HepG2 (cell line): ENCODE data around the gene CALU. TPM values are rescaled to one million over a fixed set of nuclear protein-coding genes. Genes with fewer than 3 reads are reported as not detected.

Experiments
- ATAC-seq: fragments of 200-7000 bp; cut with Tn5 transposase; 3 replicates; pipeline ENCODE4 v1.9.1; 2020; ENCODE audit warnings: mild to moderate bottlenecking, moderate library complexity
- BruUV-seq: library from RNA; stranded (reverse); fragments of 400-500 nt; replicated peaks from 2 replicates; lab custom pipeline; 2021; lab: Mats Ljungman, UMichigan
- CTCF ChIA-PET: fragments of 300-600 bp; formaldehyde crosslinking; extraction: SDS; loops from one replicate; lab custom pipeline; 2021; ENCODE audit warnings: low total read pairs, inconsistent platforms, low intra/inter-chr PET ratio; lab: Yijun Ruan, JAX
- POLR2A ChIA-PET: fragments of 350-600 bp; sonication (Branson Sonifier 250); formaldehyde crosslinking; loops from one replicate; lab custom pipeline; 2020; ENCODE audit warnings: antibody characterized with exemption, inconsistent platforms; lab: Yijun Ruan, JAX
- DNase-seq: peaks from one replicate; pipeline ENCODE4 v3.0.0-alpha.2; 2015; ENCODE audit warnings: low spot score
- FAIRE-seq: peaks from 3 replicates; lab custom pipeline; 2011; peaks lifted over from hg19 to GRCh38; lab: Jason Lieb, UNC
- H2AFZ ChIP-seq: one replicate; pipeline ENCODE4 v1.6.1; 2011; ENCODE audit warnings: low read length, inconsistent platforms
- H3K27ac ChIP-seq: fragments of 300-600 bp; 3 replicates; pipeline ENCODE4 v1.8.0; 2011; ENCODE audit warnings: mixed run types, mild to moderate bottlenecking, mixed read lengths, low read length, inconsistent platforms; ENCODE audit not compliant: insufficient read depth; ENCODE audit errors: extremely low read length
- H3K27me3 ChIP-seq, 2 experiments: fragments of 200-600 bp in 1 of 2; 2 replicates in 1 of 2; 3 replicates in 1 of 2; pipeline versions ENCODE4 v1.6.0 to v1.8.0; 2011; ENCODE audit warnings: low read length in 2 of 2, mild to moderate bottlenecking in 2 of 2, moderate library complexity in 2 of 2, inconsistent platforms in 1 of 2; ENCODE audit not compliant: insufficient read depth in 2 of 2, control insufficient read depth in 1 of 2
- H3K36me3 ChIP-seq, 2 experiments: fragments of 200-600 bp in 1 of 2; replicated peaks in 1 of 2; 2 replicates in 1 of 2; 3 replicates in 1 of 2; pipeline versions ENCODE4 v1.5.1 to v1.8.0; 2011; ENCODE audit warnings: low read length in 2 of 2, inconsistent platforms in 1 of 2; ENCODE audit not compliant: insufficient read depth in 2 of 2, control insufficient read depth in 1 of 2
- H3K4me1 ChIP-seq: 2 replicates; pipeline ENCODE4 v1.5.1; 2012; ENCODE audit warnings: low read length, inconsistent platforms; ENCODE audit not compliant: insufficient read depth
- H3K4me2 ChIP-seq: 2 replicates; pipeline ENCODE4 v1.6.0; 2011; ENCODE audit warnings: low read depth, low read length, inconsistent platforms
- H3K4me3 ChIP-seq, 3 experiments: fragments of 200-600 bp in 1 of 3; sonication (generic), shearing (Covaris generic) in 1 of 3; replicated peaks in 1 of 3; 2 replicates each; pipeline ENCODE4 v1.5.1; 2011 to 2016; ENCODE audit warnings: low read length in 3 of 3, inconsistent platforms in 2 of 3, low read depth in 2 of 3, mild to moderate bottlenecking in 2 of 3, control low read depth in 1 of 3, mixed read lengths in 1 of 3; ENCODE audit not compliant: insufficient read depth in 1 of 3
- H3K79me2 ChIP-seq: one replicate; pipeline ENCODE4 v1.6.1; 2011; ENCODE audit warnings: low read length, inconsistent platforms; ENCODE audit not compliant: insufficient read depth
- H3K9ac ChIP-seq: 2 replicates; pipeline ENCODE4 v1.6.0; 2011; ENCODE audit warnings: mild to moderate bottlenecking, low read depth, low read length, inconsistent platforms; ENCODE audit not compliant: insufficient read depth
- H3K9me3 ChIP-seq: 2 replicates; pipeline ENCODE4 v1.5.1; 2012; ENCODE audit warnings: mild to moderate bottlenecking, low read length
- H4K20me1 ChIP-seq: 2 replicates; pipeline ENCODE4 v1.6.0; 2011; ENCODE audit warnings: inconsistent platforms, mild to moderate bottlenecking, low read length, moderate library complexity; ENCODE audit not compliant: insufficient read depth
- ATF4 ChIP-seq, 2 experiments: fragments of 450-650 bp in 1 of 2; sonication (generic) in 1 of 2; formaldehyde crosslinking; IDR thresholded peaks; 2 replicates each; pipeline versions ENCODE4 v1.5.0 to v1.8.0; 2020 to 2022; ENCODE audit warnings: mild to moderate bottlenecking in 1 of 2, missing genetic modification reagents in 1 of 2
- BORCS8-MEF2B ChIP-seq: sonication (generic); formaldehyde crosslinking; IDR thresholded peaks from 2 replicates; pipeline ENCODE4 v1.8.0; 2022; ENCODE audit warnings: mild to moderate bottlenecking, missing genetic modification reagents
- NFIB ChIP-seq: sonication (generic); formaldehyde crosslinking; IDR thresholded peaks from 2 replicates; pipeline ENCODE4 v1.9.0; 2021; ENCODE audit warnings: missing genetic modification reagents, mild to moderate bottlenecking, borderline replicate concordance
- RBFOX2 ChIP-seq: fragments of 200-400 bp; formaldehyde crosslinking; IDR thresholded peaks from 2 replicates; pipeline ENCODE4 v1.6.1; 2017; ENCODE audit warnings: low read depth, mild to moderate bottlenecking, low read length
- THAP7 ChIP-seq: sonication (generic); formaldehyde crosslinking; IDR thresholded peaks from 2 replicates; pipeline ENCODE4 v1.8.1; 2023; ENCODE audit warnings: mild to moderate bottlenecking, missing genetic modification reagents
- ZNF101 ChIP-seq: sonication (generic); formaldehyde crosslinking; IDR thresholded peaks from 2 replicates; pipeline ENCODE4 v1.4.0; 2020; ENCODE audit warnings: mild to moderate bottlenecking, low read depth, missing genetic modification reagents, borderline replicate concordance
- ZNF121 ChIP-seq: sonication (generic); formaldehyde crosslinking; IDR thresholded peaks from 2 replicates; pipeline ENCODE4 v1.5.0; 2020; ENCODE audit warnings: mild to moderate bottlenecking, missing genetic modification reagents
- ZNF318 ChIP-seq: sonication (generic); formaldehyde crosslinking; IDR thresholded peaks from 2 replicates; pipeline ENCODE4 v1.4.0; 2020; ENCODE audit warnings: mild to moderate bottlenecking, missing genetic modification reagents
- ZNF563 ChIP-seq: sonication (generic); formaldehyde crosslinking; IDR thresholded peaks from 2 replicates; pipeline ENCODE4 v1.8.0; 2022; ENCODE audit warnings: mild to moderate bottlenecking, moderate library complexity, missing genetic modification reagents
- ZNF766 ChIP-seq: sonication (generic); formaldehyde crosslinking; IDR thresholded peaks from 2 replicates; pipeline ENCODE4 v1.5.0; 2020; ENCODE audit warnings: missing genetic modification reagents, borderline replicate concordance
- whole genome bisulfite sequencing: methylation state at CpG from one replicate; pipeline ENCODE4 v1.1.6; 2017; ENCODE audit warnings: low lambda C conversion rate; 5-methylcytosine and 5-hydroxymethylcytosine counted together
- in situ Hi-C: cut with HindIII; loops from 2 replicates; pipeline ENCODE4 v1.10.0; 2017; ENCODE audit warnings: low pct_unique_long_range_greater_than_20kb; ENCODE audit not compliant: extremely low pct_ligation_motif_present
- intact Hi-C: fragments of 100-400 bp; cut with micrococcal nuclease; formaldehyde crosslinking; loops from one replicate; pipeline ENCODE4 v1.10.0; 2022; ENCODE audit not compliant: unreplicated experiment
- polyA plus RNA-seq, 8 experiments: library from polyadenylated mRNA; depleted of rRNA in 3 of 8; stranded (reverse) in 7 of 8; unstranded in 1 of 8; fragments of >200 nt; fragmentation: Illumina TruSeq in 4 of 8; extraction: Trizol in 4 of 8; gene quantifications; 2 replicates each; pipeline versions ENCODE4 v1.2.1 to v1.2.3, GENCODE V29; 2011 to 2016; ENCODE audit warnings: low read depth in 4 of 8, missing spikeins in 1 of 8, mixed read lengths in 1 of 8; ENCODE audit not compliant: insufficient read depth in 1 of 8
- total RNA-seq, 5 experiments: library from RNA; depleted of rRNA; stranded (reverse); fragments of >200 nt; fragmentation: Illumina TruSeq; extraction: Trizol; gene quantifications; 2 replicates each; pipeline ENCODE4 v1.2.3, GENCODE V29; 2016; ENCODE audit warnings: low read depth in 1 of 5

Gene CALU
- total and polyA plus RNA-seq, 2 of the 13 experiments (the other 11 are each of a cell fraction or from before 2014, with no cell fraction given), result 198 to 252 TPM

GRCh38 chr7:128726737-128727072, 12.5 kb upstream of the CALU start:
- BruUV-seq, result no TSS peak
- H4K20me1 ChIP-seq, result no peaks in the 10 kb centered on the region
- H3K9ac ChIP-seq, result no peak overlapping the region
- H3K9me3 ChIP-seq, result no peaks in the 10 kb centered on the region
- H3K4me2 ChIP-seq, result no peak overlapping the region
- CTCF ChIA-PET, result no interaction called here
- no peak overlapping the region for H3K27ac ChIP-seq
- FAIRE-seq (no peak), ATAC-seq (no peak), DNase-seq (no peak)
- TF ChIP-seq NFIB (no peak), ZNF766 (no peak), ATF4 (CRISPR knock-in tag; IDR thresholded peaks at IDR 0.05) (no peak), RBFOX2 (no peak), BORCS8-MEF2B (CRISPR knock-in tag) (no peak), ZNF318 (CRISPR knock-in tag) (no peak), ZNF563 (CRISPR knock-in tag) (no peak), ZNF101 (CRISPR knock-in tag) (no peak), THAP7 (CRISPR knock-in tag) (no peak), ZNF121 (CRISPR knock-in tag) (no peak)
- H3K79me2 ChIP-seq, result no peaks in the 10 kb centered on the region
- no peaks in the 10 kb centered on the region for H3K36me3 ChIP-seq
- no peak overlapping the region for H3K4me3 ChIP-seq
- in situ Hi-C loops (no loop called here), intact Hi-C loops (no loop called here)
- no peak overlapping the region for H2AFZ ChIP-seq
- POLR2A ChIA-PET, result no interaction called here
- WGBS, result 0% methylated on average over 1 of the region's 1 CpG
- H3K4me1 ChIP-seq, result peaks cover 8% of the 10 kb centered on the region
- peaks cover 0 to 25% of the 10 kb centered on the region in 2 experiments; a peak in 3 of 5 replicates for H3K27me3 ChIP-seq
